Urinary bladder (tissue), 4 donors: Measurements from ENCODE around the gene ALOX12B. TPM values are rescaled to one million over a fixed set of nuclear protein-coding genes. Genes with fewer than 3 reads are reported as not detected.
"Not testable (repeated sequence)": the region's sequence is repeated elsewhere in the genome, so short reads cannot be mapped to it uniquely, and the experiment has no call there.

Experiments used
- DNase-seq: peaks from one replicate; pipeline ENCODE4 v3.0.0-alpha.2; 2015; ENCODE audit errors: extremely low spot score
- H3K27ac ChIP-seq: one replicate; pipeline ENCODE4 v1.5.1; 2013; ENCODE audit warnings: low read depth, mild to moderate bottlenecking, moderate library complexity
- H3K36me3 ChIP-seq: one replicate; pipeline ENCODE4 v1.6.1; 2013; ENCODE audit warnings: mild to moderate bottlenecking, moderate library complexity; ENCODE audit not compliant: insufficient read depth
- H3K4me1 ChIP-seq: one replicate; pipeline ENCODE4 v1.6.1; 2013; ENCODE audit warnings: mild to moderate bottlenecking, moderate library complexity; ENCODE audit not compliant: insufficient read depth
- H3K4me3 ChIP-seq: one replicate; pipeline ENCODE4 v1.5.1; 2013; ENCODE audit warnings: low read depth, low read length
- WGBS: extraction: QIAGEN DNeasy Blood & Tissue Kit; methylation state at CpG from one replicate; pipeline ENCODE4 v1.1.7; 2013; 5-methylcytosine and 5-hydroxymethylcytosine counted together
- polyA plus RNA-seq: library from polyadenylated mRNA; stranded (reverse); fragments of 200-250 nt; gene quantifications from one replicate; pipeline ENCODE4 v1.2.3, GENCODE V29; 2013
- total RNA-seq: library from RNA; depleted of rRNA; stranded (reverse); fragments of >200 nt; gene quantifications from one replicate; pipeline ENCODE4 v1.2.3, GENCODE V29; 2014
- donor health status: healthy with polysubstance abuse.
- donor health status: healthy.

The ALOX12B gene
- total and polyA plus RNA-seq, 2 donors = 0.11 TPM; not detected in 1

GRCh38 chr17:8072729-8073461, 14.6 kb downstream of the ALOX12B start:
- Histone ChIP-seq H3K4me3 (no peak overlapping the region), H3K36me3 (no peaks in the 10 kb centered on the region), H3K27ac (no peak overlapping the region), H3K4me1 (no peaks in the 10 kb centered on the region)
- 3% methylated on average over 40 of the region's 40 CpGs for WGBS
- DNase-seq = no peak

GRCh38 chr17:8072341-8072728, 15.2 kb downstream of the ALOX12B start:
- no peak overlapping the region for H3K4me3 ChIP-seq
- no peaks in the 10 kb centered on the region for H3K4me1 ChIP-seq
- H3K27ac ChIP-seq = no peak overlapping the region
- DNase-seq = no peak
- no peaks in the 10 kb centered on the region for H3K36me3 ChIP-seq
- 13% methylated on average over 28 of the region's 28 CpGs for WGBS

GRCh38 chr17:8071496-8071895, 16.0 kb downstream of the ALOX12B start:
- H3K27ac ChIP-seq = no peak overlapping the region
- no peaks in the 10 kb centered on the region for H3K4me1 ChIP-seq
- WGBS = 87% methylated on average over 12 of the region's 12 CpGs
- DNase-seq = no peak
- no peaks in the 10 kb centered on the region for H3K36me3 ChIP-seq
- H3K4me3 ChIP-seq = no peak overlapping the region

- Histone ChIP-seq H3K27ac (no peak overlapping the region), H3K36me3 (no peaks in the 10 kb centered on the region), H3K4me1 (no peaks in the 10 kb centered on the region), H3K4me3 (no peak overlapping the region)
- no peak for DNase-seq
- 82% methylated on average over 3 of the region's 3 CpGs for WGBS
Measured at GRCh38 chr17:8069587-8069860, 18.0 kb downstream of the ALOX12B start.

- 67% methylated on average over 9 of the region's 9 CpGs for WGBS
- Histone ChIP-seq H3K4me3 (no peak overlapping the region), H3K4me1 (no peaks in the 10 kb centered on the region), H3K36me3 (no peaks in the 10 kb centered on the region), H3K27ac (no peak overlapping the region)
- DNase-seq = no peak
Measured at GRCh38 chr17:8068736-8069586, 18.6 kb downstream of the ALOX12B start.

- WGBS = 61% methylated on average over 4 of the region's 4 CpGs
- H3K4me3 ChIP-seq = no peak overlapping the region
- no peaks in the 10 kb centered on the region for H3K36me3 ChIP-seq
- H3K4me1 ChIP-seq = no peaks in the 10 kb centered on the region
- H3K27ac ChIP-seq = no peak overlapping the region
- DNase-seq = no peak
Measured at GRCh38 chr17:8067806-8068205, 19.7 kb downstream of the ALOX12B start.

- WGBS = 65% methylated on average over 15 of the region's 15 CpGs
- H3K4me3 ChIP-seq = no peak overlapping the region
- no peaks in the 10 kb centered on the region for H3K4me1 ChIP-seq
- no peak for DNase-seq
- no peaks in the 10 kb centered on the region for H3K36me3 ChIP-seq
- no peak overlapping the region for H3K27ac ChIP-seq
Measured at GRCh38 chr17:8066841-8067775, 20.4 kb downstream of the ALOX12B start.

GRCh38 chr17:8064561-8065019, 22.9 kb downstream of the ALOX12B start:
- H3K36me3 ChIP-seq = no peaks in the 10 kb centered on the region
- H3K4me1 ChIP-seq = no peaks in the 10 kb centered on the region
- H3K27ac ChIP-seq = no peak overlapping the region
- WGBS = 38% methylated on average over 6 of the region's 6 CpGs
- no peak overlapping the region for H3K4me3 ChIP-seq
- no peak for DNase-seq

- no peak overlapping the region for H3K4me3 ChIP-seq
- 5% methylated on average over 25 of the region's 28 CpGs for WGBS
Measured at GRCh38 chr17:8063761-8064534, 23.6 kb downstream of the ALOX12B start.

GRCh38 chr17:8062807-8063483, 24.6 kb downstream of the ALOX12B start:
- Histone ChIP-seq H3K27ac (no peak overlapping the region), H3K36me3 (no peaks in the 10 kb centered on the region), H3K4me3 (no peak overlapping the region), H3K4me1 (no peaks in the 10 kb centered on the region)
- WGBS = 4% methylated on average over 15 of the region's 15 CpGs
- no peak for DNase-seq

More at GRCh38 chr17:8063761-8064534, 23.6 kb downstream of the ALOX12B start:
- DNase-seq = no peak
- Histone ChIP-seq H3K4me1 (no peaks in the 10 kb centered on the region), H3K27ac (no peak overlapping the region), H3K36me3 (no peaks in the 10 kb centered on the region)

GRCh38 chr17:8062435-8062806, 25.1 kb downstream of the ALOX12B start:
- DNase-seq = peak; percentile 49
- H3K36me3 ChIP-seq = no peaks in the 10 kb centered on the region
- H3K4me3 ChIP-seq = no peak overlapping the region
- H3K4me1 ChIP-seq = no peaks in the 10 kb centered on the region
- no peak overlapping the region for H3K27ac ChIP-seq
- 8% methylated on average over 8 of the region's 8 CpGs for WGBS

- H3K4me3 ChIP-seq, H3K27ac ChIP-seq, H3K36me3 ChIP-seq, DNase-seq, H3K4me1 ChIP-seq: not testable (repeated sequence)
- 34% methylated on average over 8 of the region's 8 CpGs for WGBS
Measured at GRCh38 chr17:8061851-8062250, 25.7 kb downstream of the ALOX12B start.
